SU-DHL-6 (cell line): ENCODE data around the gene CNR2.

Source experiments
- EZH2phosphoT487 ChIP-seq: fragments of 200-600 bp; sonication (generic), shearing (Covaris generic); conservative IDR thresholded peaks from 2 replicates; pipeline ENCODE4 v1.6.1; 2018; ENCODE audit warnings: mild to moderate bottlenecking, antibody characterized with exemption, low read length, moderate library complexity, mixed read lengths
- TF ChIP-seq, protein P1 (sequence below): fragments of 200-600 bp; sonication (generic); IDR thresholded peaks from one replicate; pipeline ENCODE4 v1.5.1; 2017; ENCODE audit warnings: antibody characterized with exemption, mild to moderate bottlenecking, low read length, moderate library complexity; ENCODE audit not compliant: insufficient read depth, poor library complexity, severe bottlenecking

DNA sequence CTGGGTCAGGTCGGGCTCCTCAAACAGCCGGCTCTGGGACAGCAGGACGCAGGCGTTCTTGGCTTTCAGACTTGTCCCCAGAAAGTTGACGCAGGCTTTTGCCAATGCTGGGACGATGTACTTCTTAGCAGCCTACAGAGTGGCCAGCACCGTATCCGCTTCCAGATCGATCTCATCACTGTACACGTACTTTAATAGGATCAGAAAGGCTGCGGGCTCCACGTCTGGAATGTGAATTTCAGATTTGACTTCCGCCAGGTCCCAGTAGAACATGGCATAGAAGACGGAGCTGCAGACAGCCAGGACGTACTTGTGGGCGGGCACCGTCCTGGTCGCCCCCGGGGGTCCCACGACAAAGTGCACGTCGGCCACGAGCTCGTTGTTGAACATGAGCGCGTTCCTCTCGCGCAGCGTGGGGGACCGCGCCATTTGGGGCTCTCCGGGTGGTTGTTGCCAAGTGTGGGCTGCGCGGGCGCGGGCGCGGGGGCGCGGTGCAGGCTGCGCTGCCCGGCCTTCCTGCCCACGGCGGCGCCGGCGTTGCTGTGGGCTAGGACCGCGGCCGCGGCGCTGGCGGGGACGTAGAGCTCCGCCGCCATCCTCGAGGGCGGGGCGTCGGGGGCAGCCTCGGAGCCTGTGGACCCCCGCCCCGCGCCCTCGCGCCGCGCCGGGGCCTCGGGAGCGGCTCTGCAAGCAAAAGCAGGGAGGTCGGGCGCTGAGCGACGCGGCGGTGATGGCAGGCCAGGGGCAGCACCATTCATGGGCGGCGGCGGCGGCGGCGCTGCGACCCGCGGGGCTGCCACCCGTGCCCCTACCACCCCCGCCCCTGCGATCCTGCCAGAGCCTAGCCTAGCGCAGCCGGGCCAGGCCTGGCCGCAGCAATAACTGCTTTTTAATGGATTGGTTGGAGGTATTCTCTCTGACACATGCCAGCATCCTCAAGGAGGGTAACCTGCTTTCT is 10.6 kb downstream of the CNR2 start:
- TF ChIP-seq, protein P1, sequence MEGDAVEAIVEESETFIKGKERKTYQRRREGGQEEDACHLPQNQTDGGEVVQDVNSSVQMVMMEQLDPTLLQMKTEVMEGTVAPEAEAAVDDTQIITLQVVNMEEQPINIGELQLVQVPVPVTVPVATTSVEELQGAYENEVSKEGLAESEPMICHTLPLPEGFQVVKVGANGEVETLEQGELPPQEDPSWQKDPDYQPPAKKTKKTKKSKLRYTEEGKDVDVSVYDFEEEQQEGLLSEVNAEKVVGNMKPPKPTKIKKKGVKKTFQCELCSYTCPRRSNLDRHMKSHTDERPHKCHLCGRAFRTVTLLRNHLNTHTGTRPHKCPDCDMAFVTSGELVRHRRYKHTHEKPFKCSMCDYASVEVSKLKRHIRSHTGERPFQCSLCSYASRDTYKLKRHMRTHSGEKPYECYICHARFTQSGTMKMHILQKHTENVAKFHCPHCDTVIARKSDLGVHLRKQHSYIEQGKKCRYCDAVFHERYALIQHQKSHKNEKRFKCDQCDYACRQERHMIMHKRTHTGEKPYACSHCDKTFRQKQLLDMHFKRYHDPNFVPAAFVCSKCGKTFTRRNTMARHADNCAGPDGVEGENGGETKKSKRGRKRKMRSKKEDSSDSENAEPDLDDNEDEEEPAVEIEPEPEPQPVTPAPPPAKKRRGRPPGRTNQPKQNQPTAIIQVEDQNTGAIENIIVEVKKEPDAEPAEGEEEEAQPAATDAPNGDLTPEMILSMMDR: no peak
- no peak for TF ChIP-seq EZH2phosphoT487
